HG03460 (cell line): ENCODE data around the gene HOXB6.

Experiments used
- ATAC-seq: cut with Tn5 transposase; IDR thresholded peaks from one replicate; pipeline ENCODE4 v1.9.1; 2021; ENCODE audit not compliant: unreplicated experiment

The HOXB6 gene

DNA sequence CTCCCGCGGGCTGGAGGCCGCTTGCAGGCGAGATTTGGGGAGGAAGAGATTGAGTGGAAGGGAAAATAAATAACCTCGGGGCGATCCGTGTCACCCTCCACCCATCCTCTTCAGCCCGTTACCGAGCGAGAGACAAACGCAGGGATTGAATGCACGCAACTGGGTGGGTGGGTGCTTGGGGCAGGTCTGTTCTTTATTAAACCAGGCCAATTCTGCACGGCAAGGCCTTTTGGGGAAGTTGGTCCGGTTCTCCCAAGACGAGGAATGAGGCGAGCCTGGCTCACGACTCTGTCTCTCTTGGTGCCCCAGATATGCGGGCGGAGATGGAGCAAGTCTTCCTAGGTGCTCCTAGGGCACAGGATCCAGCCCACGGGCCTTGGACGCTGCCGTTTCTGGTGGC is 6.4 kb upstream of the HOXB6 start:
- no peak for ATAC-seq

DNA sequence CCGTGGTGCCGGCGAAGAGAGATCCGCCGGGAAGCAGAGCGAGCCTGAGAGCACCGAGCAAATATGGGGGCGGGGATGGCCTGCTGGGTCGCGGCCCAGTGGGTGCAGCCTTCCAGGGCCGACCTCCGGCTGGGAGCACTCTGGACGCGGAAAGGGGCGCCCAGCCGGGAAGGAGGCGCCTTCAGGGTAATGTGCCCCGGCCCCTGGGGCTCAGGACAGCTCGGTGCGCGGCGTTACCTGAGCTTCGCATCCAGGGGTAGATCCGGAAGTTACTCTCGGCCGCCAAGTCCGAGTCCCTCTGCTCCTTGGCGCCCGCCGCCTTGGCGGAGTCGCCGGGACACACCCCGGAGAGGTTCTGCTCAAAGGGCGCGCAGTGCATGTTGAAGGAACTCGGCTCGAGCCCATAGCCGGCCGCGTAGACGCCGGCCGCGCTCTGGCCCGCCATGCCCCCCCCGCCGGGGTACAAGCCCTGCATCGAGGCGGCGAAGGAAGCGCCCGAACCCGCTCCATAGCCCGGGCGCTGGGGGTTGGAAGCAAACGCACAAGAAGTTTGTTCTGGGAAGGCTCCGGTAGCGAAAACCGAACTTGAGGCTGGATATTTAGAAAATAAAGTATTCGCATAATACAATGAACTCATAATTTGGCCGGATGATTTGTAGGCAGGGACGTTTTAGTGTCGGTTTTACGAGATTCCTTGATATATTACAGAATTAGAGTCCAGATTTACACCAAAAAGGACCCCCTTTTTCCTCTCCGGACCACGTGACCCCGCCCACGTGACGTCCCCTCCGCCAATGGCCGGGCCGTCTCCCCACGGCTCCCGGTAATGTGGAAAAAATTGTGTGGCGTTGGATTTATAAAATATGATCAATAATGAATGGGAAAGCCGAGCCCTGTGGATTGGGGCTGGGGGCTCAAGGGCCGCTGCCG is 5.8 kb upstream of the HOXB6 start, which contains the start of gene HOXB7:
Gene HOXB7 (minus strand): TSS at position 736 of the 930 bp plus-strand sequence. CDS start 99 bp downstream, at position 637.
- no peak for ATAC-seq

DNA sequence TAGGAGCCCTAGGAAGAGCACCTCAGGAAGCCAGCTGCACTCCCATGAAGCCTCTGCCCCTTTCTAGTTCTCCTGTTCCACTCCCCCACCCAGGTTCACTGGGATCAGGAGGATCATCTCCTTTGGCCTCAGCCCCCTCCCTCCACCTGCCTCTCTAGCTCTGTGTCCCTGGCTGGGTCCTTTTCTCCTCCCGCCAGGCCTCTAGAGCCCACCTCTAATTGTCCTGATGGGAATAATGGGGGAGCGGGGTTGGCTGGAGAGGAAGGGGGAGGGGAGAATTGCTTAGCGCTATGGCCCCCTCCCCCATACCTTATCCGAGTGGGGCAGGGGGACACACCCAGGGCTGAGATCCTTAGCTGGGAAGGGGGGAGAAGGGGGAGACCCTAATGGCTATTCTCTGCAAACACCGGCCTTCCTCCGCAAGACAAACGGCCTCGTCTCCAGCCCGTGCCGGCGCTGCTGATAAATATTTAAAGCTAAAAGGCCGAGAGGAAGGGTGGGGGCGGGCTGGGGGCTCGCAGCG is 5.0 kb upstream of the HOXB6 start:
- no peak for ATAC-seq

DNA sequence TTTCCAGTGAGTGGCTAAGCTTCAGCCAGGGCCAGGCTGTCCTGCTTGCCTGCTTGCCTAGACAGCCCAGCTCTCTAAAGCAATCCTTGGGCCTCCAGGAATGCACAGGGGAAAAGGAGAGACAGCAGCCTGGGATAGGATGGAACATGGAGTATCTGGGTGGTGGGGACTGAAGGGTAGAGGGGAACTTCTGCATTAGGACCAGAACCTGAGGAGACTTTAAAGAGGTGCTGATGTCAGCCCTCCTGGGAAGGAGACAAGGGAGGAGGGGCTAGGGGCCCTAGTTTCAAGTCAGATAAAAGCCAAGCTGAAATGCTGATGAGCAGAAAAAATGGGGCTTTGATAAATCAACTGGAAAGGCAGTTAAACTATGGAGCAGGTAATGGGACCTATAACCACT is 4.2 kb upstream of the HOXB6 start:
- ATAC-seq: no peak

DNA sequence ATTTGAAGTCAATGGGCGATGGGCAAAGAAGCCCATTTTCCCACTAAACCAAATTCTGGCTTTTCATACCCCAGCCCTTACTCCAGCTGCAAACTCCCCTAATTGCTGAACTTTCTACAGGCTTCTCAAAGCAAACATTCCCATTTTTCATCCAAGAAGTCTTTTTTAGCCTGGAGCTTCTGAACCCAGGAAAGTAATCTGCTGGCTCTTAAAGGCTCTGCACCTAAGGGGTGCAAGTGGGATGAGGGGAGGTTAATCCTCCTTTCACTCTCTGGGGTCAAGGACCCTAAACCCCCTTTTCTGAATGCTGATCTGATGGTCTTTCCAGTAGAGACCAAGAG is 3.7 kb upstream of the HOXB6 start:
- no peak for ATAC-seq

DNA sequence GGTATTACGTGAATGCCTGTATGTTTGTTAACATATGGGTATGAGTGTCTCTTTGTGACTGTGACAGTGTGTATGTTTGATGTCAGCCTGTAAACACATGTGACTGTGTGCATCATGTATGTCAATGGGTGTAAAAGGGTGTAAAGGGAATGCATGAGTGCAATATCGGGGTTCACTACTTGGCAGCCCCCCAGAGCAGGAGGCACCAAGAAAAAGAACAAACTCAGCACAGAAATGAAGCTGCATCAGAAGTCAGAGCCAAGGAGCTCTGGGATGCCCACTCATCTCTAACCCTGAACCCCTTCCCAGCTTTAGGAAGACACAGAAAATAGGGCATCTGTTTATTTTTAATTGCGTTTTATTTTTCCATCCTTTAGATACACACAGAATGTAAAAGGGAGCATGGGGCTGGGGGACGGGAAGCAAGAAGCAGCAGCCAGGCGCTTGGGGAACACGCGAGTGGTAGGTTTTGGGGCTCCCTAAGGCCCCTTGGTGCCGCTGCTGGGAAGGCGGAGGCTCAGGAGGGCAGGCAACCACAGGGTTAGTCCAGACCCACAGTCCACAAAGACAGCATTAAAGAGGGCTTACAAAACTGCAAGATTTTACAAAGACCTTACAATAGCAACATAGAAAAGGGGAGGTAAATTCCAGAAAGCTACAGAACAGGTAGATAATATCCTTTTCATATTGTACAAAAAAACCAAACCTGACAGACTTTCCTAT is 2.3 kb upstream of the HOXB6 start:
- ATAC-seq: no peak

DNA sequence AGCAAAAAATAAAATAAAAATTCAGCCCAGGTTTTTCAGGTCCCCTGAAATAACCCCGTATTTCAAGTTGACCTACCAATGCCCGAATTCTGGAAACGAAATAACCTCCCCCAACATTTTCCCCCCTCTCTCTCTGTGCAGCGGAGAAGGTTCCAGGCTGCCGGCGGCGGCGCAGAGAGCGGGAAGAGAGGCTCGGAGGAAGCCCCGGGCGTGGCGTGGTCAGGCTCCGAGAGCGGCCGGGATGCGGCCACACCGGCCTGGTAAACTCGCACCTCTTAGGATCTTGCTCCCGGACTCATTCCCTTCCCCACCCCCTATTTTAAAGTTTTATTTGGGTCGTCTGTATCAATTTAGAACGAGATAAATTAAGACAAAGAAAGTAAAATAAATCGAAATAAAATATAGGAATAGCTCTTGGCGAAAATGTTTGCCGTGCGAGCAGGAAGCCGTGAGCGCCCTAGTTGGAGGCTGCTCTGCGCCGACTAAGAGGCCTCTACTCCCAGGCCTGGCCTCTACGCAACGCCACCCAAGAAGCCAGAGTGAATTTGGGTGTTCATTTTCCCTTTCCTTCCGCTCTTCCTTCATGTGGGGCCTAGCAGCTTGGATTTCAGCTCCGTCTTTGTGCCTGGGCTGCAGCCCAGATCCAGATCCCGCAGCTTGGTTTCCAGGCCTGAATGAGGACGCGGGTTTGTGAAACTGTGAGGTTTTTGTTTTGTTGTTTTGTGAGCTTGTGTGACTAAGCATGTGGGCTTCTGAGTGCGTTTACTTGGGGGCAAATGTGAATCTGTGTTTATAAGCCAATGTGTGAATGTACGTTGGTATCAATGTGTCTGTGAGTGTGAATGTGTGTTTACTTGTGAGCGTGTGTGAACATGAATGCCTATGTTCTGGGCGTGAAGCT is 1.5 kb upstream of the HOXB6 start:
- ATAC-seq: no peak

DNA sequence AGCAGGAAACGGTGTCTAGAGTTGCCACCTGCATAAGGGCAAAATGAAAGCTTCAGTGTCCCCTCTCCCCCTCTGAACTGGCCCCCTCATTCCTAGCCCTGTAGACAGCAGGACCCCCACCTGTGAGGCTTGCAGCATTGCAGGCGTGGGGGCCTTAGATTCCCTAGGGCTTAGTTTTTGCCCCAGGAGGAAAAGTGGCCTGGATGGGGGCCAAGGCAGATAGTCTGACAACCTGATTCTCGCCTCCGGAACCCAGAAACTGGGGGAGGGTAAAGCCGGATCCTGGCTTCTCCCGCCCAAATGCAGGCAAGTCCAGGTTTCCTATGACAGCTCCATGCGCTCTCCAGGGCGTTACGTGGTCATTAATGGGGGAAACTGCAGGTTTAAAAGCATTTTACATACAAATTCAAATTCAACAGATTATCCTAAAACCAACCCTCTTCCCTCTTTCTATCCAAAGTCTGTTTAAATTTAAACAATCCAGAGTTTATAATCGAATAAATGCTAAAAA is 678 bp upstream of the HOXB6 start:
- ATAC-seq: no peak

DNA sequence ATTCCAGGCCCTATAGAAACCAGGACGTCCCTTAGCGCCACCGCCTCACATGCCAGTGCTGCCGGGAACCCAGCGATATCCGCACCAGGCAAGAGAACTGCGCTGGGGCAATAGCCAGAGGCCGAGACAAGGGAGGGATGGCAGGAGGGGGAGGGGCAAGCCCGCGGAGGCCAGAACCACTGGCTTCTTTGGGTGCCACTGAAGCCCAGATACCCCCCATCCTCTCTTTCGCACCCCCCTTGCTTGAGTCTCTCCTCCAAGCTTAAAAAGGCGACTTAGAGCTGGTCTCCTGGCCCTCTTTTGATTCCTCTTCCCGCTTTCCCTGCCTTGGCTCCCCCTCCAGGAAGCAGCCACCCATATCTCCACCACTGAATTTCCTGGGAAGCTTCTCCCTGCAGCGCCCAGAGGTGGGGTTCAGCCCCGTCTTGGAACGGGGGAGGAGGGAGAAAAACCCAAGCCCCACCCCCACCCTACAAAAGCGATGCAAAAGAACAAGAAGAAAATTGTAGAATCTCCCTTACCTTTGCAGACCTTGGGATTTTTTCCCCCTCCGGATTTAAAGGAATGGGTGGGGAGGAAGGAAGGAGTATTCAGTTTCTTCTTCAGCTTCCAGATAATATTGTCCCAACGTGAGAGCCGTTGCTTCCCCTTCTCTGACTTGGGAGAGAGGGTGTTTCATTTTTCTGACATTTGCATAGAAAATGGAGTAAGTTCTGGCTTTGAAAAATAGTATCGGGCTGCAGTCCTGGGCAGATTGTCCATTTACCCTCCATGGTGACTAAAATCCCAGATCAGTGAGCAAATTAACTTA is 622 bp downstream of the HOXB6 start:
- ATAC-seq: no peak

DNA sequence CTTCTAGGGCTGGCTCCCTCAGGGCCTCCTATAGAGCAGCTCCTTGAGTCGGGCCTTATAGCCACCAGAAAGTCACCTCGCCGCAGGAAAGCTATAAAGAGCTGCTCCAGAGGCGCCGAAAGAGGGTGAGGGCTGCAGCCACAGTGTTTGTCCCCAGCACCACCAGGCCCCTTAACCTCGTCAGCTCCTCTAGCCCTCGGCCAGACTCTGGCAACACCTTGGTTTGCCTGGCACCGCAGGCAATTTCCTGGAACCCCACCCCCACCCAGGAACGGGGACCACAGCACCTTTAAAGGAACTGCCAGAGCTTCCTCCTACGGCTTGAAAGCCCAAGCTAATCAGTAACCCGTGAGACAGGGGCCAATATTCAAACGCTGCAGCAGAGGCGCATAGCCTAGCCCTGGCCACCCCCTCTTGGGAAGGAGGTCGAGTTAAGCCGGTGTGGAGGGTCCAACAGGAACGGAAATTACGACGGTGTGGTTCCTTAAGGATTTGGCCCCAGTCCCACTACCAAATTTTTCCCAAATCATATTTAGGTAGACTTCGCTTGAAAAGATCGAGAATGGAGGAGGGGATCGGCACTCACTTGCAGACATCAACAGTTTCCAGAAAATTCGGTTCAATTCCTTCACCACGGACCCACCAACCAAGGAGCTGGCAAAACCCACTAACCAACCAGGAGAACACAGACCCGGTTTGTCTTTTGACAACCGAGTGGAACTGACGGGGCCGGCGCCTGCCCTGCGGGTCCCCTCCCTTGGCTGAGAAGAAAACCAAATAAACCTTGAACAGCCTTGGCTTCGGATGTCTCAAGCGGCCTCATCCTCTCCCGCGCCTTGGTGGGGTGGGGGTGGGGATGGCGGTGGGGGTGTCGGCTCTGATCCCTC is 3.0 kb downstream of the HOXB6 start:
- ATAC-seq: no peak

DNA sequence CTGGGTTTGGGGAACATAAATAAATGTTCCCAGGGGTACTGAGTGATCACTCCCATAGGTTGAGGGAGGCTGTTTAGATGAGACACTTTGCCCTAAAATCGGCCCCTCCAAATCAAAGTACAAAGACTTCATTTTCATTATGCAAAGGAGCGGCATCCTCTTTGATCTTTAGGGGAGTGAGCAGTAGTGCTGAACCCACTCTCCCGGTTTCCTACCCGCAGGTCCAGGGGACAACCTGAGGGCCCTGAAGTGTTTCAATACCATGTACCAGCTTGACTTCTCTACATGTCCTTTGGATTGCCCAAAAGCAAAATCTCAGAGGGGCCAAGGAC is 3.6 kb downstream of the HOXB6 start:
- no peak for ATAC-seq

DNA sequence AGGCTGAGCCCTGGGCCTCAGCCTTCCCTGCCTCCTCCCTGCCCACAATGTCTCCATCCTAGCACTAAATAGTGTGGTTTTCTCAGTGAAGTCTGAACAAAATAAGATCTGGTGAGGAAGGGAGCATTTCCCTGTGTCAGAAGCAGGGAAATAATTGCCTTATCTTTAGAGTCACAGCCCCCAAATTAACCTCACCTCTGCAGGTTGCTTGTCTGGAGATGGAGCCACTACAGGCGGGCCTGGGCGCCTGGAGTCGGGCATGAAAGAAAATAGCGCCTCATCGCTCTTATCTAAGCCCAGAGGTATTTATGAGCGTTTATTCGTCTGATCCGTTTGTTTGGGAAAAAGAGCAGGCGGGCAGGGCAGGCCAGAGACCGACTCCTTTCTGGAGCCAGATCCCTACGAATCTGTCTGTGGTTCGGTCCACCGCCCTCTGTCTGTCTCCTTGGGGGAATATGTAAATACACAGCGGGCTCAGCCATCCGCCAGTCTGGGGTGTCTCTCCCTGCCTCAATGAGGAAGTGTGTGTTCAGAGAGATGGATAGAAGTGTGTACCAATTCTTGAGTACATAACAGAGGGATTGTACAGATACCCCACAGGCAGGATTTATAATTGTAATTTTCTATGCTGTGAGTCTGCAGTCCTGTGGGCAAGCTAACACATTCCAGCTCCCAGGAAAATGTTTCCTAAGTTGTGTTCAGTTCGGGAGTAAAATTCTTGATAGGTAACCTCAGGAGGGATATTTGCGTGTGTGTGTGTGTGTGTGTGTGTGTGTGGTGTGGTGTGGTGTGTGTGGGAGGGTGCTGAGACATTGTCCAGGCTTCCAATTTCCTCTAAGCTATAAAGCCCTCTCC is 4.3 kb downstream of the HOXB6 start:
- ATAC-seq: no peak

DNA sequence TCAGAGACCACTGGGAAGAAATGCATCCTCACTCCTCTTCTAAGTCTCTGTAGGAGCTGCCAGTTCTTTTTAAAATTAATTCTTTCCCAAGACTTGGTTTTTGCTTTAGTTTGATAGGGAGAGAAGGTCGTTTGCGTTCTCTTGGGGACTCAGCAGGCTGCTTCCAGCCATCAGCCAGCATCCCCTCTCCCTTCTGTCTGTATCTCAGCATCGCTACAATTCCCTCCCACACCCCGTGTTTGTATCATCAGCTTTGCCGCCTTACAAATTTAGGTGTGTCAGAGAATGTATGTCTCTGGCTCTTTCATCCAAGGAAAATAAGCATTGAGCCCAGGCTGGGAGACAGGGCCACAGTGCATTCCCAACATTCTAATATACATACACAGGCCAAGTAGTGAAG is 5.4 kb downstream of the HOXB6 start:
- no peak for ATAC-seq

DNA sequence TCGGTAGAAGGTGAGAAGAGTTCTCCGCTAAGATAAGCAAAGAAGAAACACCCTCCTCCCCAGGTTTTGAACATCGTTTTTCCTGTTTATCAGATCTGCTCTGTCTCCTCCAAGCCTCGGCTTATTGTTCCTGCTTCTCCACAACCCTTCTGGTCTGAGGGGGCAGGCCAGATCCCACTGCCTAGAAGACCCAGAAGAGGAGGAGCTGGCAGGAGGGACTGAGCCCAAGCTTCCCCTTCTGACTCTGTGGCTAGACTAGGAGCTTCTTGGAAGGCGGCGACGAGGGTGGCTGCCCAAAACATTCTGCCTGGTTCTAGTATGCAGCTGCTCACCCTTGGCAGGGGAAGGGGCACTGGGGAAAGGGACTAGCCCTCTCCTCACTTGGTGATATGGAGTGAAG is 6.0 kb downstream of the HOXB6 start:
- ATAC-seq: no peak

DNA sequence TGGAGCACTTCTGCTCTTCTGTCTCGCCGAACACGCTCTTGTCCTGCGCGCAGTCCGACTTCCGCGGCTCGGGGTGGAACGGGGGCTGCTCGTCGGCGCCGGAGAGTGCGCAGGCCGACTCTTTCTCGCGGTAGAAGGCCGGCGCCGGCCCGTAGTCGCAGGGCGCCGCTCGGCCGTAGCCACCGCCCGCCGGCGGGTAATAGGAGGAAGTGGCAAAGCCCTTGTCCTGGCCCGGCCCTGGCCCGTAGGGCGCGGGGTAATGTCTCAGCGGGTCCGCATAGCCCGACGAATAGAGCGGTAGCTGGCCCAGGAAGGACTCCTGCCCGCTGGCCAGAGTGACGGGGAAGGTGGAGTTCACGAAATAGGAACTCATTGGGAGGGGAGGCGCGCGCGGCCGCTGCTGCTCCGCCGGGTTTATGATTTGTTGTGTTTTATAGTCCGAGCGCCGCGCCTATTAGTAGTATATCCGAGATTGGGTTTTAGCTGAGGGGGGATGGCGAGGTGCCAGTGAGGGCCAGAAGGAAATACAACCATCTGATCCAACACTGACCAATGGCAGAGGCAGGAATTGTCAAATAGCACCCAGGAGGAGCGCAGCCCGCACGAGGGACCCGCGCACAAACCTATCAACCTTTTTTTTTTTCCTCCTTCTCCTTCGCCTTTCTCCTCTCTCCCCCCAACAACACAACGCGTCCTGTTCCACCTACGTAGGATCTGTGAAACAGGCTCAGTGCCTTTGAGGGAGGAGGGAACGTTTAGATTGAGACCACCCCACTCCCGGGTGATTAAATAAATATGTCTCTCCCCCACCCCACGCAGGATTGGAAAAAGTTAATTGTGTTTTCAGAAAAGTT is 6.8 kb downstream of the HOXB6 start:
- no peak for ATAC-seq

DNA sequence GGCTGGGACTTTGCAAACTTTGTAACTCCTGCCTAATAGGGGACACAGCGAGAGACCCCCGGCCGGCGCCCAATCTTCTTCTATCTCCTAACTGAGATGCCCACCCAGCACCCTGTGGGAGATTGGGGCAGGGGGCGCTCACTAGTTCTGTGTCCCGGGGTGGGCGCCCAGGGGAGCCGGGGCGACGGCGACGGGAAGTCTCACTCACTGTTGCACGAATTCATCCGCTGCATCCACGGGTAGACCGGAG is 7.3 kb downstream of the HOXB6 start:
- no peak for ATAC-seq

DNA sequence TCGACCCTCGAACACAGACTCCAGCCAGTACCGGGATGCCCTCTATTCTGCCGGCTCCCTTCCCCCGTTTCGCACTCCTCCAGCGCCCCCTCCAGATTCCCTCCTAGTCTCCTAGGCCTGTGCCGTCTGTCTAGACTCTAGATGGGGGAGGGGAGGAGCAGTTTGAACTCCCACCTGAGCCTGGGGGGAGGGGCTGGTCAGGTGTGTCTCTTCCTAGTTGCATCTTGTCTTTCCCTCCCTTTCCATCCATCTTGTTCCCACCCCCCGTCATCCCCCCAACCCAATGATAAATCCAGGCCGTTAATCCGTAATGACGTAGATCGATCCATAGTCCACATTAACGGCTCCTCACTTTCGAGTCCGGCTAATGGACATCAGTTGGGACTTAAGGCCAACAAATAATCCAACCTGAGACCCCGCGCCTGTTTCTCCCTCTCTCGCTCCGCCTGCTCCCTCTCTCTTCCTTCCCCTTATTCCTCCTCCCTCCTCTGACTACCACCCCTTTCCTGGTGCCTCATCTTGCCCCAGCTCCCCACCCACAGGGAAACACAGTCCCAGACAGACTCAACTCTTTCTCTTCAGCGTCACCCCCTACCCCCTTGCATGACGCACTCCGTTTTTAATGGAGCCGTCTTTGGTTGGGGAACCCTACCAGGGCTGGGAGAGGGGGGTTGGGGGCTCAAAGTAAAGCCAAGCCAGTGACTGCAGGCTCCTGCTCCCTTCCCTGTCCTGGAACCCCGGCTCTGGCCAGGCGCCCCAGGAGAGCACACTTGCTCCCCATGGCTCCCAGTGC is 7.9 kb downstream of the HOXB6 start:
- ATAC-seq: no peak
